ENCODE results near the gene BAD. TPM values are rescaled to one million over a fixed set of nuclear protein-coding genes. Genes with fewer than 3 reads are reported as not detected.

Gene BAD
- total RNA-seq, 1 donor: 64.3 TPM

- TF ChIP-seq, protein P1, sequence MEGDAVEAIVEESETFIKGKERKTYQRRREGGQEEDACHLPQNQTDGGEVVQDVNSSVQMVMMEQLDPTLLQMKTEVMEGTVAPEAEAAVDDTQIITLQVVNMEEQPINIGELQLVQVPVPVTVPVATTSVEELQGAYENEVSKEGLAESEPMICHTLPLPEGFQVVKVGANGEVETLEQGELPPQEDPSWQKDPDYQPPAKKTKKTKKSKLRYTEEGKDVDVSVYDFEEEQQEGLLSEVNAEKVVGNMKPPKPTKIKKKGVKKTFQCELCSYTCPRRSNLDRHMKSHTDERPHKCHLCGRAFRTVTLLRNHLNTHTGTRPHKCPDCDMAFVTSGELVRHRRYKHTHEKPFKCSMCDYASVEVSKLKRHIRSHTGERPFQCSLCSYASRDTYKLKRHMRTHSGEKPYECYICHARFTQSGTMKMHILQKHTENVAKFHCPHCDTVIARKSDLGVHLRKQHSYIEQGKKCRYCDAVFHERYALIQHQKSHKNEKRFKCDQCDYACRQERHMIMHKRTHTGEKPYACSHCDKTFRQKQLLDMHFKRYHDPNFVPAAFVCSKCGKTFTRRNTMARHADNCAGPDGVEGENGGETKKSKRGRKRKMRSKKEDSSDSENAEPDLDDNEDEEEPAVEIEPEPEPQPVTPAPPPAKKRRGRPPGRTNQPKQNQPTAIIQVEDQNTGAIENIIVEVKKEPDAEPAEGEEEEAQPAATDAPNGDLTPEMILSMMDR (IDR thresholded peaks at IDR 0.05; ENCODE audit: insufficient read depth, low read depth, low read length): no peak
- DNase-seq (ENCODE audit: low read depth): no peak
- H3K4me3 ChIP-seq (ENCODE audit: low read depth, low read length): peak overlapping the region; percentile 84
These were observed 31.4 kb downstream of the BAD start for GRCh38 chr11:64253043-64253442.

- no peak for DNase-seq (ENCODE audit: low read depth)
- TF ChIP-seq, protein P1 (IDR thresholded peaks at IDR 0.05; ENCODE audit: insufficient read depth, low read depth, low read length): peak; percentile 58
- peak overlapping the region; percentile 84 for H3K4me3 ChIP-seq (ENCODE audit: low read depth, low read length)
These were observed 32.2 kb downstream of the BAD start for GRCh38 chr11:64252003-64252872.

DNA sequence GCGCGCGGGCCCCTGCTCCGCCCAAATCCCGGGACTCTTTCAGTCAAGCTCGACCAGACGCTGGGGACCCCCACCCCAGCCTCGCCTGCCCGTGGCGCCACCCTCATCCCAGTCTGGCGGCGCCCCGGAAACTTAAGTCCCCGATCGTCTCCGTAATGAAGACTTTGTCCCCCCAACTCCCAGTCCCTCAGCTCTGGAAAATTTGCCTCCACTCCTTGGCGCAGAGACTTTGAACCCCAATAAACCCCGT, 32.8 kb downstream of the BAD start:
- peak overlapping the region; percentile 84 for H3K4me3 ChIP-seq (ENCODE audit: low read depth, low read length)
- TF ChIP-seq, protein P1 (IDR thresholded peaks at IDR 0.05; ENCODE audit: insufficient read depth, low read depth, low read length): no peak
- DNase-seq (ENCODE audit: low read depth): no peak

DNA sequence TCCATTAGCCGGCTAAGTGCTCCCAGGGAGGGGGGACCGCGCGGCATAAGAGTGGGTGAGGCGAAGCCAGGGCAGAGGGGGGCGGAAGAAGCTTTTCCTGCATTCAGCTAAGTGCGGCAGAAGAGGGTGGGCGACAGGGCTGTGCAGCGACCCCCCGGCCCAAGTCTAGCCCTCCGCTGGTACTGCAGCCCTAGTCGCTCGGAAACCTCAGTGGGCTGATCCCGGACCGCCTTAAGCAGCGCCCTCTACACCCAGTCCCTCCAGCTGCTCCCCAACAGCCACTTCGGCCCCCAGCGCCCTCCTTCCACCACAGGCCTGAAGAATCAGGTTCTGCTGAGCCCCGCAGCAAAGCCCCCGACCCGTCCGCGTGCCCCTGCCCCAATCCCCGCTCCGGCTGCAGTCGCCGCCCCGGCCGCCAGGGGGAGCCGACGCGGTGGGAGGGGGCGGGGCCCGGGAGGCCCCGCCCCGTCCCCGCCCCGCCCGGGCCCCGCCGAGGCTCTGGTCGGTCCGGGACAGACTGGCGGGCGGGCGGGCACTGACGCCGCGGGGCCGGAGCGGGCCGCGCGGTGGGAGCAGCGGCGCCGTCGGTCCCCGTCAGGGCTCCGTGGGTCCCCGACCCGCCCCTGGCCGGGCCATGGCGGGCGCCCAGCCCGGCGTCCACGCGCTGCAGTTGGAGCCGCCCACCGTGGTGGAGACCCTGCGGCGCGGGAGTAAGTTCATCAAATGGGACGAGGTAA, 33.3 kb downstream of the BAD start, which contains the start of gene PLCB3:
PLCB3 (plus strand) TSS at position 515 of the 737 bp plus-strand sequence; CDS start at position 635, 120 bp downstream.
- peak within 1 kb of the TSS; percentile 84 for H3K4me3 ChIP-seq (ENCODE audit: low read depth, low read length)
- DNase-seq (ENCODE audit: low read depth): peak; percentile 53
- TF ChIP-seq, protein P1 (IDR thresholded peaks at IDR 0.05; ENCODE audit: insufficient read depth, low read depth, low read length): peak; percentile 61

- TF ChIP-seq, protein P1 (IDR thresholded peaks at IDR 0.05; ENCODE audit: insufficient read depth, low read depth, low read length): no peak
- DNase-seq (ENCODE audit: low read depth): no peak
- peak overlapping the region; percentile 67 for H3K4me3 ChIP-seq (ENCODE audit: low read depth, low read length)
These were observed 34.0 kb downstream of the BAD start for GRCh38 chr11:64250415-64251015.

DNA sequence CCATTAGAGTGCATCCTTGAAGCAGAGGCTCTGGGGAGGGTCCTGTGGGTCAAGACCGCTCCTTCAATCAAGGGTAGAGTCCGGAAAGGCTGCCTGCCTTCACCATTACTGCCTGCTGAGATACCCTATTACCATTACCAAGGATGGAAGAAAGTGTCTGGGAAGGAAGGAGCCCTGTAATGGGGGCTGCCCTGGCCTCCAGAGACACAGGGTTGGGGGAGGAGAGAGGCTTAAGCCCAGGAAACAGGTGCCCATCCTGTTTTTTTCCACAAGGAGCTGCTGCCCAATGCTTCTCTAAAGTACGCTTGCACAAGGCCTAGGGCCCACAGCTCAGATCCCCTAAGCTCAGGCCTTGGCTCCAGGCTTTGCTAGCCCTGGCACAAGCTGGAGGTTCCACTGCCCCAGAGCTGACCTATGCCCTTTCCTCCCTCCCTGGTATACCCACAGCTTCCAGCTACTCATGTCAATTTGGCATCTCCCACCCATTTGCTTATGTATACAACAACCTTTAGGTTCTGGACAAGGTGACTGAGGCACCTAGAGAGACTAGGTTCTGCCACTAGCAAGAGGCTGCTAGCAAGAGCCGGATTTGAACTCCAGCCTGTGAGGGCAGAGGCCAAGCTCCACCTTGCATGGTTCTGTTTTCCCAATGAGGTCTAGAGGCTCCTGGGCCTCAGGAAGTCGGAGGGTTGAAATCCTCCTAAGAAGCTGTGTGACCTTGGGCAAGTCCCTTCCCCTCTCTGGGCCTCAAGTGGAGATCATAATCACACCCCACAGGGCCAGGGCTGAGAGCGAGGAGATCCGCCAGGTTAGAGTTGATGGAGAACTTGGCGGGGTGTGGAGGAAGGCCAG, 34.7 kb downstream of the BAD start:
- no peak overlapping the region for H3K4me3 ChIP-seq (ENCODE audit: low read depth, low read length)
- TF ChIP-seq, protein P1 (IDR thresholded peaks at IDR 0.05; ENCODE audit: insufficient read depth, low read depth, low read length): no peak
- no peak for DNase-seq (ENCODE audit: low read depth)

All from fibroblast of villous mesenchyme (primary cell).